SK-N-SH (cell line): ENCODE data around the gene UCN2. TPM values are rescaled to one million over a fixed set of nuclear protein-coding genes. Genes with fewer than 3 reads are reported as not detected.

Experiments
- CTCF ChIA-PET: fragments of 300-600, 350-600 bp; formaldehyde crosslinking; extraction: SDS; loops from one replicate; lab custom pipeline; 2021; lab: Yijun Ruan, JAX
- POLR2A ChIA-PET: fragments of 350-600 bp; sonication (Branson Sonifier 250); formaldehyde crosslinking; extraction: SDS; loops from one replicate; lab custom pipeline; 2020; ENCODE audit warnings: antibody characterized with exemption, inconsistent platforms; lab: Yijun Ruan, JAX
- DNase-seq: peaks from one replicate; pipeline ENCODE4 v3.0.0; 2012
- H2AFZ ChIP-seq: fragments of 200-600 bp; sonication (generic); 2 replicates; pipeline ENCODE4 v1.8.1; 2016; ENCODE audit warnings: antibody characterized with exemption, mild to moderate bottlenecking, low read depth
- H3F3A ChIP-seq: fragments of 200-600 bp; sonication (generic); replicated peaks from 2 replicates; pipeline ENCODE3; 2016; ENCODE audit warnings: antibody characterized with exemption, mild to moderate bottlenecking; ENCODE audit not compliant: insufficient read depth
- H3K27ac ChIP-seq, 2 experiments: fragments of 200-500 bp in 1 of 2; fragments of 200-600 bp in 1 of 2; sonication (Bioruptor generic) in 1 of 2; sonication (generic), shearing (Covaris generic) in 1 of 2; 2 replicates each; pipeline versions ENCODE4 v1.5.1 to v1.6.1; 2014 to 2016; ENCODE audit warnings: low read depth in 2 of 2, inconsistent platforms in 1 of 2, low read length in 1 of 2, mild to moderate bottlenecking in 1 of 2, mixed read lengths in 1 of 2
- H3K27me3 ChIP-seq: fragments of 200-600 bp; sonication (generic), shearing (Covaris generic); 2 replicates; pipeline ENCODE4 v1.6.1; 2016; ENCODE audit warnings: mixed run types; ENCODE audit not compliant: insufficient read depth
- H3K36me3 ChIP-seq, 2 experiments: fragments of 200-500 bp in 1 of 2; fragments of 200-600 bp in 1 of 2; sonication (Bioruptor generic) in 1 of 2; sonication (generic) in 1 of 2; replicated peaks in 1 of 2; 2 replicates each; pipeline versions ENCODE3 to v1.5.1; 2014 to 2016; ENCODE audit warnings: low read length in 1 of 2, mild to moderate bottlenecking in 1 of 2; ENCODE audit not compliant: insufficient read depth in 2 of 2, control insufficient read depth in 1 of 2
- H3K4me1 ChIP-seq, 2 experiments: fragments of 200-500 bp in 1 of 2; fragments of 200-600 bp in 1 of 2; sonication (Bioruptor generic) in 1 of 2; sonication (generic), shearing (Covaris generic) in 1 of 2; 2 replicates each; pipeline versions ENCODE4 v1.5.1 to v1.6.1; 2014 to 2016; ENCODE audit warnings: low read depth in 1 of 2, low read length in 1 of 2, mixed run types in 1 of 2; ENCODE audit not compliant: insufficient read depth in 2 of 2, control insufficient read depth in 1 of 2
- H3K4me2 ChIP-seq: fragments of 200-600 bp; sonication (generic), shearing (Covaris generic); 2 replicates; pipeline ENCODE4 v1.6.1; 2017; ENCODE audit warnings: mixed run types
- H3K4me3 ChIP-seq, 2 experiments: fragments of 200-500 bp in 1 of 2; fragments of 200-600 bp in 1 of 2; sonication (Bioruptor generic) in 1 of 2; sonication (generic), shearing (Covaris generic) in 1 of 2; 2 replicates each; pipeline versions ENCODE4 v1.5.1 to v1.8.1; 2014 to 2016; ENCODE audit warnings: low read depth in 2 of 2, inconsistent platforms in 1 of 2, low read length in 1 of 2, mild to moderate bottlenecking in 1 of 2, mixed read lengths in 1 of 2, moderate library complexity in 1 of 2
- H3K79me2 ChIP-seq: fragments of 200-600 bp; sonication (generic); 2 replicates; pipeline ENCODE4 v1.8.1; 2017; ENCODE audit warnings: mild to moderate bottlenecking; ENCODE audit not compliant: insufficient read depth
- H3K9ac ChIP-seq: fragments of 200-600 bp; sonication (generic); 2 replicates; pipeline ENCODE4 v1.6.1; 2017; ENCODE audit warnings: mixed run types
- H3K9me2 ChIP-seq: fragments of 200-600 bp; sonication (generic); 2 replicates; pipeline ENCODE4 v1.6.1; 2017; ENCODE audit warnings: mixed run types
- H3K9me3 ChIP-seq: fragments of 200-600 bp; sonication (generic); 2 replicates; pipeline ENCODE4 v1.6.1; 2017; ENCODE audit warnings: mixed run types, mild to moderate bottlenecking, moderate library complexity
- H4K20me1 ChIP-seq: fragments of 200-600 bp; sonication (generic); 2 replicates; pipeline ENCODE4 v1.6.1; 2017; ENCODE audit warnings: mild to moderate bottlenecking, mixed run types; ENCODE audit not compliant: insufficient read depth
- ELF1 ChIP-seq: IDR thresholded peaks from 2 replicates; pipeline ENCODE4 v1.4.0; 2012
- EP300 ChIP-seq, 2 experiments: IDR thresholded peaks; 2 replicates each; pipeline versions ENCODE4 v1.4.0 to v1.6.1; 2012; ENCODE audit warnings: borderline replicate concordance in 1 of 2, low read depth in 1 of 2, low read length in 1 of 2
- EZH2phosphoT487 ChIP-seq: fragments of 200-600 bp; sonication (generic); IDR thresholded peaks from 2 replicates; pipeline ENCODE4 v1.6.1; 2017; ENCODE audit warnings: low read depth, mixed run types, mild to moderate bottlenecking, antibody characterized with exemption, moderate library complexity, borderline replicate concordance
- FOSL2 ChIP-seq: IDR thresholded peaks from 2 replicates; pipeline ENCODE4 v1.4.0; 2012; ENCODE audit warnings: low read depth, mild to moderate bottlenecking, moderate library complexity, borderline replicate concordance
- JUND ChIP-seq: IDR thresholded peaks from 2 replicates; pipeline ENCODE4 v1.4.0; 2012
- MEF2A ChIP-seq: IDR thresholded peaks from 2 replicates; pipeline ENCODE4 v1.4.0; 2012; ENCODE audit warnings: low read depth, borderline replicate concordance
- MXI1 ChIP-seq: IDR thresholded peaks from 2 replicates; pipeline ENCODE4 v1.6.1; 2012; ENCODE audit warnings: mild to moderate bottlenecking, low read depth, low read length, improper control_type of control experiment
- NRF1 ChIP-seq: IDR thresholded peaks from 2 replicates; pipeline ENCODE4 v1.6.1; 2012; ENCODE audit warnings: low read depth, mild to moderate bottlenecking, low read length
- PBX3 ChIP-seq: IDR thresholded peaks from 2 replicates; pipeline ENCODE4; 2012
- RAD21 ChIP-seq: IDR thresholded peaks from 2 replicates; pipeline ENCODE4 v1.6.1; 2012; ENCODE audit warnings: mild to moderate bottlenecking, low read length
- RCOR1 ChIP-seq: fragments of 150-350 bp; IDR thresholded peaks from 2 replicates; pipeline ENCODE4 v1.6.1; 2017; ENCODE audit warnings: antibody characterized with exemption, low read length
- REST ChIP-seq: IDR thresholded peaks from 2 replicates; pipeline ENCODE4 v1.6.1; 2012; ENCODE audit warnings: mild to moderate bottlenecking, low read depth, low read length, moderate library complexity
- RXRA ChIP-seq: IDR thresholded peaks from 2 replicates; pipeline ENCODE4 v1.4.0; 2012; ENCODE audit warnings: low read depth, mild to moderate bottlenecking, borderline replicate concordance
- SIN3A ChIP-seq: IDR thresholded peaks from 2 replicates; pipeline ENCODE4 v1.6.1; 2012; ENCODE audit warnings: low read depth, mild to moderate bottlenecking, low read length, moderate library complexity, borderline replicate concordance
- TCF12 ChIP-seq: IDR thresholded peaks from 2 replicates; pipeline ENCODE4 v1.4.0; 2012
- WGBS: methylation state at CpG from one replicate; pipeline ENCODE4 v1.1.6; 2017; ENCODE audit warnings: low lambda C conversion rate; 5-methylcytosine and 5-hydroxymethylcytosine counted together
- polyA plus RNA-seq, 3 experiments: library from polyadenylated mRNA; depleted of rRNA; stranded (reverse); fragments of >200 nt; gene quantifications; 2 replicates each; pipeline ENCODE4 v1.2.3, GENCODE V29; 2012

Gene UCN2
- polyA plus RNA-seq, 1 of the 3 experiments (the other 2 are of a cell fraction) = 0.69 TPM

- ChIA-PET CTCF (interaction anchor here (1.1 to 1.7 kb wide), 3 partner anchors 24 to 89 kb away, joined by 3 to 7 read pairs (median 4); no protein-coding TSS in a partner anchor), POLR2A (no interaction called here)
- Histone ChIP-seq H3K9me3 (no peaks in the 10 kb centered on the region), H3K79me2 (no peaks in the 10 kb centered on the region), H3K9ac (no peak overlapping the region), H3K9me2 (no peaks in the 10 kb centered on the region), H3K4me3 (no peak overlapping the region), H4K20me1 (no peaks in the 10 kb centered on the region), H3K36me3 (peaks cover 0 to 9% of the 10 kb centered on the region in 2 experiments), H3K4me1 (no peaks in the 10 kb centered on the region), H3K27me3 (no peaks in the 10 kb centered on the region), H2AFZ (no peak overlapping the region), H3K4me2 (no peak overlapping the region)
- DNase-seq = no peak
- 93% methylated on average over 8 of the region's 9 CpGs for WGBS
- TF ChIP-seq TCF12 = no peak
- no peak for TF ChIP-seq EP300 (IDR thresholded peaks at IDR 0.05; ENCODE audit: borderline replicate concordance in 1 of 2, low read depth in 1 of 2, low read length in 1 of 2)
- TF ChIP-seq ELF1 = no peak
- no peak for TF ChIP-seq JUND
- no peak for TF ChIP-seq MXI1
- TF ChIP-seq RCOR1 = no peak
- TF ChIP-seq EZH2phosphoT487 = no peak
- TF ChIP-seq RXRA = no peak
- no peak for TF ChIP-seq PBX3
- TF ChIP-seq NRF1 = no peak
- no peak for TF ChIP-seq SIN3A
- no peak for TF ChIP-seq MEF2A
- no peak for TF ChIP-seq FOSL2
- TF ChIP-seq, all 33 proteins: peak for 0
- Histone ChIP-seq H3K27ac (no peak overlapping the region), H3F3A (no peaks in the 10 kb centered on the region)
Measured at GRCh38 chr3:48524970-48525369, 38.6 kb downstream of the UCN2 start.

- Histone ChIP-seq H3K27ac (no peak overlapping the region), H3K79me2 (no peaks in the 10 kb centered on the region), H3K9me3 (no peaks in the 10 kb centered on the region), H2AFZ (no peak overlapping the region), H3K4me3 (no peak overlapping the region), H3K9me2 (no peaks in the 10 kb centered on the region), H4K20me1 (no peaks in the 10 kb centered on the region), H3F3A (no peaks in the 10 kb centered on the region), H3K4me1 (no peaks in the 10 kb centered on the region), H3K4me2 (no peak overlapping the region), H3K36me3 (no peaks in the 10 kb centered on the region), H3K27me3 (no peaks in the 10 kb centered on the region), H3K9ac (no peak overlapping the region)
- TF ChIP-seq REST = no peak
- no peak for TF ChIP-seq RXRA
- no peak for TF ChIP-seq RAD21
- WGBS = 96% methylated on average over 4 of the region's 6 CpGs
- CTCF ChIA-PET = interaction anchor here (1.0 kb wide), 1 partner anchor 86 kb away, joined by 3 read pairs; no protein-coding TSS in a partner anchor
- POLR2A ChIA-PET = interaction anchor here (0.5 kb wide), 1 partner anchor 102 kb away, joined by 5 read pairs; no protein-coding TSS in a partner anchor
- no peak for DNase-seq
Measured at GRCh38 chr3:48521635-48522034, 41.9 kb downstream of the UCN2 start.
